GM18526 (cell line): ENCODE results near the gene UQCC3.

ENCODE experiments used
- POLR2A ChIP-seq: IDR thresholded peaks from 3 replicates; pipeline ENCODE4 v1.6.1; 2011; ENCODE audit not compliant: insufficient read length; ENCODE audit errors: extremely low read depth

Gene UQCC3

DNA sequence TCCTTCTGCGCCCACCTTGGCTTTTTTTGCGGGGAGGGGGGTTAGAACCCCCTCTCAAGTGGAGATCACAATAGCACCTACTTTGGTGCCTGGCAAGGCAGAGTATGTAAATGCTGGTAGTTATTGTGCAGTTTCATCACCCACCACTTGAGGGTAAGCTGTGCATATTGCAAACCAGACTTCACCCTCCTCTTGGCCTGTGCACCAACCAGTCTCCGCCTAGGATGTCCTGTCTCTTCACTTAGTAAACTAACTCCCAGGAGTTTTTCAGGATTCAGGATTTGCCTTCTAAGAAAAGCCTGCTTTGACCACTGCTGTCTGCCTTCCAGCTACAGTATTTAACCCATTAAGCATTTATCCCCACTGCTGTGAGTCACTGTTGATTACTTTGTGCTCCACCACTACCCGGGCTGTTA is 9.4 kb downstream of the UQCC3 start:
- TF ChIP-seq POLR2A, result no peak

DNA sequence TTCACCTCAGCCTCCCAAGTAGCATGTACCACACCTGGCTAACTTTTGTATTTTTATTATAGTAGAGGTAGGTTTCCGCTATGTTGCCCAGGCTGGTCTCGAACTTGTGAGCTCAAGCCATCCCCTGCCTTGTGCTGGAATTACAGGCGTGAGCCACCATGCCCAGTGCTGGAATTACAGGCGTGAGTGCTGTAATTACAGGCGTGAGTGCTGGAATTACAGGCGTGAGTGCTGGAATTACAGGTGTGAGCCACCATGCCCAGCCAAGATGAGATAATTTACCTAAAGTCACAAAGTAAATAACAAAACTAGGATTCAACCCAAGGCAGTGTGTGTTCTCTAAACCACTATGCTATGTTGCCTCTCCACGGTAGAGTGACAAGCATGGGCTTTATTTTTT is 11.0 kb downstream of the UQCC3 start:
- no peak for TF ChIP-seq POLR2A

DNA sequence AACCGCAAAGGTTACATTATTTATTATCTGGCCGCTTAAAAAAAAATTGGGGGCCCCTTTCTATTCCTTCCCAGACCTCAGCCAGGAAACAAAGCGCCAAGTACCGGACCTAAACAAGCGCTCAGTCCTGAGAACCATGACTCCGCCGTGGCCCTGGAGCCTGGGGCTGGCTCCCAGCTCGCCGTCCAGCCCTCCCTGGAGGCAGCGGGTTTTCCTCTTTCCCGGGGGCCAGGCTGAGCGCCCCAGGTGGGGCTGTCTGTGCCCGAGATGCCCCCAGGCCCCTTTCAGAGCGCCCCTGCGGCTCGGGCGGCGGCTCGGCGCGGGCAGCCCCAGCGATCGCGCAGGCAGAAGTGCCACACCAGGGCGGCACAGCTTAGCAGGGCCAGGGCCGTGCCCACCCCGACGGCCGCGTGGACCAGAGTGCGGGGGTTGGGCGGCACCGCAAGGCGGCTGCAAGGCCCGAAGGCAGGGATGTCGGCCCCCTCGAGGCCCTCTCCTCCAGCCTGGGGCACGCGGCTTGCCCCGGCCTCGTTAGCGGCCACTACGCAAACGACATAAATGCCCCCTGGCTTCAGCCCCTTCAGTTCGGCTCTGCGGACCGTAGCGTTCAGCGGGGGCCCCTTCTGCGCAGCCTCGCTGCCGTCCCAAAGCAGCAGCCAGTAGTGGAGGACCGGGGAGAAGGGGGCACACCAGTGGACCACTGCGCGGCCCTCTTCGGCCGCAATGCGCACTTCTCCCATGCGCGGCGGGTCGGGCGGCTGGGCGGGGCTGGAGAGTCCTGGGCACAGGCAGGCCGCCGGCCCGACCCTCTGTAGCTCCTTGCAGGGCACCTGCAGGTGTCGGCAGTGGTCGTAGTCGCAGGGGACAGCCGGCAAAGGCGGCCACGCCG is 16.3 kb downstream of the UQCC3 start:
- TF ChIP-seq POLR2A, result no peak

GRCh38 chr11:62688491-62688890 is 17.0 kb downstream of the UQCC3 start:
- no peak for TF ChIP-seq POLR2A

DNA sequence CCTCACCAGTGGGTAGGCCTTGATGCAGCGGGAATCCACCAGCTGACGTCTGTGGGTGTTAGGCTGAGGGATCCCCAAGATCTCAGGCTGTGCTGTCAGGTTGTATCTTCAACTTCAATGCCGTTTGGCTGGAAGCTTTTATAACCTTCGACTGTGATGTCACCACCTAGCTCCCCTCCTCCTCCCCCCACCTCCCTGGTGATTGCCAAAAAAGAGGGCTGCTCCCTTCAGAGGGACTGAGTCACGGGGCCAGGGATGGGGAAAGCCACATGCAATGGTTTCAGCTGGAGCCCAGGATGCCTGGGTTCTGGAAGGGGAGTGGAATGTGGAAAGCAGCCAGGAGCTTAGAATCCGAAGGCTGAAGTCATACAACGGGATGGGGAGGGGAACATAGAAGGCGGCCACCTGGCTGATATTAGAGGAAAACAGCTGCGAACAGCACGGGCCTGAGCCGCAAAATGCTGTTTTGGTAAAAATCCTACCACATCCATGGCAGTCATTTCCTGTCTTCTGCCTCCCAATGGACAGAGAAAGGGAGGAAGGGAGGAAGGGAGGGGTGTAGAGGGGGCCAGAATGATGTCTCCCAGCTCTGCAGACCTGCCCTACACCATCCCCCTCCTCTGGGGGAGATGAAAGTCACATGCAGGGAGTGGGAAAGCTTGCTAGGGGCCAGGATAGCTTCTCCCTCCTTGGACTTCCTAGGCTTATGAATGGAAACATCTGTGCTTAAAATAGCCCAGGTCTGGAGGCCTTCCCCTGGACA is 18.1 kb downstream of the UQCC3 start, which contains the start of gene LRRN4CL:
Gene LRRN4CL (minus strand): TSS at position 110 of the 763 bp plus-strand sequence. CDS start 1,022 bp downstream, outside the sequence.
- no peak for TF ChIP-seq POLR2A

DNA sequence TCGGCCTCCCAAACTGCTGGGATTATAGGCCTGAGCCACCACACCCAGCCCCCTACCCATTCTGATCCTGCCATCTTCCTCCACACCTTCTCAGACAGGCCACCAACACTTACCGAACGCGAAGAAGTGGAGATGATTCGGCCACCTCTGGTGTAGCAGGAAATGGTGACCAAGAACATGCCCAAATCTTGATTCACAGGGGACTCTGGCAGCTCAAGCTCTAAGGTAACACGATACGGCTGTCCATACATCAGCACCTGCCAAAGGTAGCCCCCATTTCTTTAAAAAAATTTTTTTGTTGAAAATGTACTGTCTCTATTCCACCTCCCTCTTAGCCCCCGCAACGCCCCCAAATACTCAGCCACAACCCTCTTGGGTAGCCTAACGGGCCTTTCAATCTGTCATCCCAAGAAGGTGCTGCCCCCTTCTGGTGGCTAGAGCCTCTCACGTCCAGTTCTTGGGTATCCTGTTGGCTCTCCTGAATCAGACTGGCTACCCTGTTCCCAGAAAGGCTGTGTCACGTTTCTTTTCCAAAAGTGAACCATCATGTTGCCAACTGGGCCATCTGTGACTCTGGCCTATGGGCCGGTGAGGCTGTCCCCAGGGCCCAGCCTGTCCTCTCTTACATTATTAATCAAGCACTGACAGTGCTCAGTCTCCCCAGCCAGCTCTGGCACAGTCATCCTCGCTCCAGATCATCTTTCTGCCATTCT is 23.1 kb downstream of the UQCC3 start:
- no peak for TF ChIP-seq POLR2A

- TF ChIP-seq POLR2A, result no peak
Measured at GRCh38 chr11:62702246-62702645, 30.8 kb downstream of the UQCC3 start.

- no peak for TF ChIP-seq POLR2A
Measured at GRCh38 chr11:62705413-62705812, 33.9 kb downstream of the UQCC3 start.

DNA sequence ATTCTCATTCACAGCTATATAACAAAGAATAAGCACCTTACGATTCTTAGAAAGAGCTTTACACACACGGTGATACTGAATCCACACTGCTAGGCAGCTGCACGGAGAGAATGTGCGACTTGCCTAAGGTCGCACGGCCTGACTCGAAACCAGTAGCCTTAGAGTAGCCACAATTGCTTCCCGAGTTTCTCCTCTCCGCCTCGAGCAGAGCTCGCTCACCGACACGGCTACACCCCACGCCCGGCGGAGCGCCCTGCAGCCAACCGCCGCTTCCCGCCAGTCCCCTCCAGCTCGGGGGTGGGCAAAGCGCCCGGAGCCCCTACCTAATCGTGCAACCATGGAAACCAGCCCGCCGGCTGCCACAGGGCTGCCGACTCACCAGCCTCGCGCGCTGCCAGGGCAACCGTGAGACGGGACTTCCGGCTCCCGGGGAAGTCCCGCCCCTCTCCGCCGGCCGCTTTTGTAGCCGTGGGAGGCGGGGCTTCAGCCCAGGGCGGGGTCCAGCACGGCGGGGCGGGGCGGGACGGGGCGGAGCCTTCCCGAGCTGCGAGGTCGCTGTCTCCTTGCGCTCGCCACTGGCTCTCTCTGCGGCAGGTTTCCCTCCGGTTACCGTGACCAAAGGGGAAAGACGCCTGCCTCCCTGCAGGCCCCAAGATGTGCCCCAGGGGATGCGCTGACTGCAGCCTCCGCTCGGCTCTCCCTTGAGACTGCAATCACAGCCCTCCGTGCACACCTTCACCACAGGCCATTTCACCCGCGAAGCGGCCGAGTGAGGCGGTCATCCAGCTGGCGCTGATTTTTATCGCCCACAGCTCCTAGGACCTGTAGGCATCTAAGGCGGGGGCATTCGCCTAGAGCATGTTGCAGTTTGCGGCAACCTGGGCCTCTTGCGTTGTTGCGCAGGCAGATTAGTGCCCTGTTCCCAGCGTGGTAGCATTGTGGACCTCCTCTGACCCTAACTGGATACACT is 34.7 kb downstream of the UQCC3 start:
- TF ChIP-seq POLR2A, result peak; percentile 56

DNA sequence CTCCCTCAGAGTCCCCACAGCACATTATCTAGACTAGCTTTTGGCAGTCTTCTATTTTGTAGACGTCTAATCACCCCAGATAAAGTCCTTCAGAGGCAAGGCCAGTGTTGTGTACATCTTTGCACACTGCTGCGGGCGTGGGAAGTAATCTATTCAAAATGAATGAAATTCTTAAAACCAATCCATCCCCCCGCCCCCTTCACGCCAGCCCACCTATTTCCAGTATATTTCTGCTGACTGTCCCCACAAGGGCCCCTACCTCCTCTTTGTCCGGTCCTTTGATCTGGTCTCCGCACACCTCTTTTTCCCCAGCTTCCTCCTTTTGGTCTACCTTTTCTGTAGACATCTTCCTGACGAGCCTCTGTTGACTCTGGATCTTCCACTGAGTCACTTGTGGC is 35.4 kb downstream of the UQCC3 start:
- no peak for TF ChIP-seq POLR2A

DNA sequence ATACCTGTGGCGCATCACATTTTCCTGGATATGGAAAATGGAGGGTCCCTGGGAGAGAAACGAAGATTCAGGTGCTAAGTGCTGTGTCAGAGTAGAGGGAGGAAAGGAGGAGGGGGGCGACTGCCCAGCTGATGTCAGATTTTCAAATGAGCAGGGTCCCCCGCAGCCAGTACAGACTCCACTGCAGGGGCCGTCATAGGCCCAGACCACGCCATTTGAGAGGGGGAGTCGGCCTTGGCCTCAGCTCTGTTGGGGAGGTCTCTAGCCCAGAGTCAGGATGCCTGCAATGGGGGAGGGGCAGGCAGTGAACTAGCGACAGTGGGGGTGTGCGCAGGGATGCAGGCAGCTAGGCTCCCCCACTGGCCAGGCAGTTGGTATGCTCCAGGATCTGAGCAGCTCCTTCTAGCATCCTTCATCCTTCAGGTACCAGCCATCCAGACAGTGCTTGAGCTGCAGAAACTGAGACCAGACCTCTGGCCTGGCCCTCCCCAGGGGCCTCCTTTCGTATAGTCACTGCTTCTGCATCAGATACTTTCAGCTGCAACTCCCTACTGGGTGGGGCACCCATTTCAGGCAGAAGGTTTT is 35.9 kb downstream of the UQCC3 start, which contains the start of the genes BSCL2 and GNG3:
Gene BSCL2 (minus strand): TSS at position 148 of the 585 bp plus-strand sequence. CDS start 229 bp downstream, outside the sequence.
Gene GNG3 (plus strand): TSS at position 400 of the 585 bp plus-strand sequence. CDS start 620 bp downstream, outside the sequence.
- no peak for TF ChIP-seq POLR2A

DNA sequence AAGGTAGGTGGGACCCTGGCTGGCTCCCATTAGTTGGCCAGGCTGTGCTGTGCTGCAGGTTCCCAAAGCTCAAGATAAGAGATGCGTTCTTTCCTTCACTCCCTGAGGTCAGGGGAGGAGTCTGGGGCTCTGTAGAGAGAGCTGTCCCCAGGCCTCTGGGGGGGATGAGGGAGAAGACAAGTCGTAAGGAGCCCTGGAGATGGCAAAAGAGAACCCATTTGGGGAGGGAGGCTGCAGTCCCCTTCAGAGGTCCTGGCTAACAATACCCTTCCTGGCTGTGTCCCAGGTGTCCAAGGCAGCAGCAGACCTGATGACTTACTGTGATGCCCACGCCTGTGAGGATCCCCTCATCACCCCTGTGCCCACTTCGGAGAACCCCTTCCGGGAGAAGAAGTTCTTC is 36.9 kb downstream of the UQCC3 start:
- TF ChIP-seq POLR2A, result no peak

- TF ChIP-seq POLR2A, result no peak
Measured at GRCh38 chr11:62708793-62709192, 37.3 kb downstream of the UQCC3 start.
